SU-DHL-6 (cell line): ENCODE data around the gene CXCL6.

Source experiments
- EZH2phosphoT487 ChIP-seq: fragments of 200-600 bp; sonication (generic), shearing (Covaris generic); conservative IDR thresholded peaks from 2 replicates; pipeline ENCODE4 v1.6.1; 2018; ENCODE audit warnings: mild to moderate bottlenecking, antibody characterized with exemption, low read length, moderate library complexity, mixed read lengths
- TF ChIP-seq, protein P1 (sequence below): fragments of 200-600 bp; sonication (generic); IDR thresholded peaks from one replicate; pipeline ENCODE4 v1.5.1; 2017; ENCODE audit warnings: antibody characterized with exemption, mild to moderate bottlenecking, low read length, moderate library complexity; ENCODE audit not compliant: insufficient read depth, poor library complexity, severe bottlenecking

DNA sequence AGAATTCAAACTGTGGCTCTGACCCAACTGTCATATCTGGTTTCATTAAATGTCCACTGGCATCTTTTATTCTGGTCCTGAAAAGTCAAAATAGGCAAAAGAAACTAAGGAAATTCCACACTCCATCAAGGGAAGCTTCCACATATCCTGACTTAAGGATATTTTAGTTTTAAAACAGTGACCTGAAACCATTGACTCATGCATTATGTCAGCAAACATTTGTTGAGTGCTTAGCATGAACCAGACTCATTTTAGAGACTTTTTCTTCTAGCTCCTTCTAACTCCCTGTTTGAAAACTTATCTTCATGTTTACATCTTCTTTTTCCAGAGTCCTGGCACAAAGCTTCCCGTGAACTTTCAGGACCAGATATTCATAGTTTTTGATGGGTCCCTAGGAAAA, 25.8 kb downstream of the CXCL6 start:
- TF ChIP-seq, protein P1, sequence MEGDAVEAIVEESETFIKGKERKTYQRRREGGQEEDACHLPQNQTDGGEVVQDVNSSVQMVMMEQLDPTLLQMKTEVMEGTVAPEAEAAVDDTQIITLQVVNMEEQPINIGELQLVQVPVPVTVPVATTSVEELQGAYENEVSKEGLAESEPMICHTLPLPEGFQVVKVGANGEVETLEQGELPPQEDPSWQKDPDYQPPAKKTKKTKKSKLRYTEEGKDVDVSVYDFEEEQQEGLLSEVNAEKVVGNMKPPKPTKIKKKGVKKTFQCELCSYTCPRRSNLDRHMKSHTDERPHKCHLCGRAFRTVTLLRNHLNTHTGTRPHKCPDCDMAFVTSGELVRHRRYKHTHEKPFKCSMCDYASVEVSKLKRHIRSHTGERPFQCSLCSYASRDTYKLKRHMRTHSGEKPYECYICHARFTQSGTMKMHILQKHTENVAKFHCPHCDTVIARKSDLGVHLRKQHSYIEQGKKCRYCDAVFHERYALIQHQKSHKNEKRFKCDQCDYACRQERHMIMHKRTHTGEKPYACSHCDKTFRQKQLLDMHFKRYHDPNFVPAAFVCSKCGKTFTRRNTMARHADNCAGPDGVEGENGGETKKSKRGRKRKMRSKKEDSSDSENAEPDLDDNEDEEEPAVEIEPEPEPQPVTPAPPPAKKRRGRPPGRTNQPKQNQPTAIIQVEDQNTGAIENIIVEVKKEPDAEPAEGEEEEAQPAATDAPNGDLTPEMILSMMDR, result no peak
- no peak for TF ChIP-seq EZH2phosphoT487
